MCF 10A (cell line): Measurements from ENCODE around the gene REXO4. TPM values are rescaled to one million over a fixed set of nuclear protein-coding genes. Genes with fewer than 3 reads are reported as not detected.

ENCODE experiments used
- BruUV-seq: library from RNA; stranded (reverse); fragments of 400-500 nt; replicated peaks from 2 replicates; lab custom pipeline; 2021; lab: Mats Ljungman, UMichigan
- CTCF ChIA-PET: fragments of 300-600 bp; sonication (Branson Sonifier 250); formaldehyde crosslinking; extraction: SDS; loops from one replicate; lab custom pipeline; 2021; ENCODE audit warnings: antibody characterized with exemption, inconsistent platforms; lab: Yijun Ruan, JAX
- POLR2A ChIA-PET: fragments of 300-600, 350-650 bp; sonication (Branson Sonifier 250); formaldehyde crosslinking; extraction: SDS; loops from one replicate; lab custom pipeline; 2020; ENCODE audit warnings: antibody characterized with exemption, inconsistent platforms; lab: Yijun Ruan, JAX
- DNase-seq: peaks from one replicate; pipeline ENCODE4 v3.0.0-alpha.2; 2018; ENCODE audit not compliant: unreplicated experiment
- H3K27ac Mint-ChIP-seq: one replicate; pipeline ENCODE4 v1.8.0; 2022; ENCODE audit warnings: mild to moderate bottlenecking, low read depth, mixed read lengths; ENCODE audit not compliant: unreplicated experiment
- H3K27me3 Mint-ChIP-seq: one replicate; pipeline ENCODE4 v1.8.0; 2022; ENCODE audit warnings: mixed read lengths; ENCODE audit not compliant: insufficient read depth, unreplicated experiment
- H3K36me3 Mint-ChIP-seq: one replicate; pipeline ENCODE4 v1.8.0; 2022; ENCODE audit warnings: mild to moderate bottlenecking, moderate library complexity, mixed read lengths; ENCODE audit not compliant: insufficient read depth, unreplicated experiment
- H3K4me1 Mint-ChIP-seq: one replicate; pipeline ENCODE4 v1.8.0; 2022; ENCODE audit warnings: mixed read lengths; ENCODE audit not compliant: insufficient read depth, unreplicated experiment
- H3K4me3 Mint-ChIP-seq: one replicate; pipeline ENCODE4 v1.8.0; 2022; ENCODE audit warnings: mild to moderate bottlenecking, moderate library complexity, mixed read lengths; ENCODE audit not compliant: unreplicated experiment
- H3K9me3 Mint-ChIP-seq: one replicate; pipeline ENCODE4 v1.8.0; 2022; ENCODE audit warnings: mixed read lengths; ENCODE audit not compliant: unreplicated experiment
- intact Hi-C: fragments of 100-400 bp; cut with micrococcal nuclease; formaldehyde crosslinking; loops from 2 replicates; pipeline ENCODE4 v1.14.1; 2022
- total RNA-seq: library from RNA; stranded (reverse); gene quantifications from 2 replicates; pipeline ENCODE4 v1.2.3, GENCODE V29; 2022
- TF ChIP-seq, protein P1 (sequence below): fragments of 200-600 bp; IDR thresholded peaks from one replicate; pipeline ENCODE4 v1.8.0; 2022; ENCODE audit warnings: antibody characterized with exemption, mild to moderate bottlenecking; ENCODE audit not compliant: unreplicated experiment

Gene REXO4
- total RNA-seq, 1 experiment from 2014 or later, result 38.1 TPM

DNA sequence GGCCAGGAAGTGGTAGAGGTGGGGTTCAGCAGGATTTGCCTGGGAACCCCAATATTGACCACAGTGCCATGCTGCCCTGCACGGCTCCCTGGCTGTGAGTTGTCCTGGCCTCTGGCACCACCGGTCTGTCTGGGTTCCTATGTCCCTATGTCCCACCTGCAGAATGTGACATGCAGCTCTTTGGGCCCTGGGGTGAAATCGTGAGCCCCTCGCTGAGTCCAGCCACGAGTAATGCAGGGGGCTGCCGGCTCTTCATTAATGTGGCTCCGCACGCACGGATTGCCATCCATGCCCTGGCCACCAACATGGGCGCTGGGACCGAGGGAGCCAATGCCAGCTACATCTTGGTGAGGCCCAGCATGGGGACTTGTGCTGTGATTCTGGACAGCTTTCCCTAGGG is 39.9 kb upstream of the REXO4 start:
- no peaks in the 10 kb centered on the region for H3K36me3 Mint-ChIP-seq
- no peaks in the 10 kb centered on the region for H3K27me3 Mint-ChIP-seq
- no peak overlapping the region for H3K4me3 Mint-ChIP-seq
- BruUV-seq, result no TSS peak
- no peak for DNase-seq
- CTCF ChIA-PET, result no interaction called here
- intact Hi-C loops, result no loop called here
- POLR2A ChIA-PET, result interaction anchor here (1.0 kb wide), 1 partner anchor 322 kb away, joined by 3 read pairs; no protein-coding TSS in a partner anchor
- TF ChIP-seq, protein P1, sequence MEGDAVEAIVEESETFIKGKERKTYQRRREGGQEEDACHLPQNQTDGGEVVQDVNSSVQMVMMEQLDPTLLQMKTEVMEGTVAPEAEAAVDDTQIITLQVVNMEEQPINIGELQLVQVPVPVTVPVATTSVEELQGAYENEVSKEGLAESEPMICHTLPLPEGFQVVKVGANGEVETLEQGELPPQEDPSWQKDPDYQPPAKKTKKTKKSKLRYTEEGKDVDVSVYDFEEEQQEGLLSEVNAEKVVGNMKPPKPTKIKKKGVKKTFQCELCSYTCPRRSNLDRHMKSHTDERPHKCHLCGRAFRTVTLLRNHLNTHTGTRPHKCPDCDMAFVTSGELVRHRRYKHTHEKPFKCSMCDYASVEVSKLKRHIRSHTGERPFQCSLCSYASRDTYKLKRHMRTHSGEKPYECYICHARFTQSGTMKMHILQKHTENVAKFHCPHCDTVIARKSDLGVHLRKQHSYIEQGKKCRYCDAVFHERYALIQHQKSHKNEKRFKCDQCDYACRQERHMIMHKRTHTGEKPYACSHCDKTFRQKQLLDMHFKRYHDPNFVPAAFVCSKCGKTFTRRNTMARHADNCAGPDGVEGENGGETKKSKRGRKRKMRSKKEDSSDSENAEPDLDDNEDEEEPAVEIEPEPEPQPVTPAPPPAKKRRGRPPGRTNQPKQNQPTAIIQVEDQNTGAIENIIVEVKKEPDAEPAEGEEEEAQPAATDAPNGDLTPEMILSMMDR, result no peak
- no peaks in the 10 kb centered on the region for H3K4me1 Mint-ChIP-seq
- no peaks in the 10 kb centered on the region for H3K9me3 Mint-ChIP-seq
- H3K27ac Mint-ChIP-seq, result no peak overlapping the region

DNA sequence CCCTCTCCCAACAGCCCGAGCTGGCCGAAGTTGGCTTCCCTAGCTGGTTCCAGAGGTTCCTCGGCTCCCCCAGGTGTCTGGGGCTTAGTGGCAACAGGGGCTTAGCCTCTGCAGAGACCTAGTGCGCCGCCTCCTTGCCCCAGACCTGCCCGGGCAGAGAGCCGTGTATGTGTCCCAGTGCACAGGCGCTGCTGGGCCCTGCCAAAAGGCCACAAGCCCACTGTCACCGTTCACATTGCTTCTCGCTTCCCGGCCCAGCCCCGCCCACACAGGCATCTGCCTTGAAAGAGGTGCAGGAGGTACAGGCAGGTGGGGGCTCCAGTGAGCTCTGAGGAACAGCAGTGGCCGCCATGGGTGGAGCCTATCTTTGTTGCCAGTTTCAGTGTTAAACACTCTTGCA is 39.4 kb upstream of the REXO4 start:
- no peaks in the 10 kb centered on the region for H3K9me3 Mint-ChIP-seq
- no peaks in the 10 kb centered on the region for H3K4me1 Mint-ChIP-seq
- ChIA-PET CTCF (interaction anchor here (1.2 kb wide), 1 partner anchor 40 kb away, joined by 4 read pairs; no protein-coding TSS in a partner anchor), POLR2A (interaction anchor here (1.0 kb wide), 1 partner anchor 322 kb away, joined by 3 read pairs; no protein-coding TSS in a partner anchor)
- H3K27me3 Mint-ChIP-seq, result no peaks in the 10 kb centered on the region
- no peak overlapping the region for H3K4me3 Mint-ChIP-seq
- H3K36me3 Mint-ChIP-seq, result no peaks in the 10 kb centered on the region
- H3K27ac Mint-ChIP-seq, result no peak overlapping the region
- TF ChIP-seq, protein P1, result no peak
- intact Hi-C loops, result no loop called here
- BruUV-seq, result no TSS peak
- no peak for DNase-seq

DNA sequence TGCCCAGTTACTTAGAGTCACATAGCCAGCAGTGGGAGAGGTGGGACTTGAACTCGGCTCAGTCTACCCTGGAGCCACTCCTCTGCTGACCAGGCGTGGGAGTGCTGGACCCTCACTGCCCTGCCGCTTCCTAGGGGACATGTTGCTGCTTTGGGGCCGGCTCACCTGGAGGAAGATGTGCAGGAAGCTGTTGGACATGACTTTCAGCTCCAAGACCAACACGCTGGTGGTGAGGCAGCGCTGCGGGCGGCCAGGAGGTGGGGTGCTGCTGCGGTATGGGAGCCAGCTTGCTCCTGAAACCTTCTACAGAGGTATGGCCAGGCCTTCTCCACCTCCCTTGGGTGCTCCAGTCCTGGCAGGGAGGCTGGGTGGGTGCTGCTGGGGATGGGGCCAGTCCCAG is 38.6 kb upstream of the REXO4 start:
- POLR2A ChIA-PET, result interaction anchor here (0.6 kb wide), 1 partner anchor 426 kb away, joined by 3 read pairs; no protein-coding TSS in a partner anchor
- DNase-seq, result no peak
- CTCF ChIA-PET, result interaction anchor here (0.5 to 1.2 kb wide), 3 partner anchors 16 to 186 kb away, joined by 3 to 4 read pairs (median 4); no protein-coding TSS in a partner anchor
- no TSS peak for BruUV-seq
- H3K9me3 Mint-ChIP-seq, result no peaks in the 10 kb centered on the region
- no peaks in the 10 kb centered on the region for H3K4me1 Mint-ChIP-seq
- H3K36me3 Mint-ChIP-seq, result no peaks in the 10 kb centered on the region
- TF ChIP-seq, protein P1, result no peak
- H3K27ac Mint-ChIP-seq, result no peak overlapping the region
- no peaks in the 10 kb centered on the region for H3K27me3 Mint-ChIP-seq
- intact Hi-C loops, result no loop called here
- no peak overlapping the region for H3K4me3 Mint-ChIP-seq

DNA sequence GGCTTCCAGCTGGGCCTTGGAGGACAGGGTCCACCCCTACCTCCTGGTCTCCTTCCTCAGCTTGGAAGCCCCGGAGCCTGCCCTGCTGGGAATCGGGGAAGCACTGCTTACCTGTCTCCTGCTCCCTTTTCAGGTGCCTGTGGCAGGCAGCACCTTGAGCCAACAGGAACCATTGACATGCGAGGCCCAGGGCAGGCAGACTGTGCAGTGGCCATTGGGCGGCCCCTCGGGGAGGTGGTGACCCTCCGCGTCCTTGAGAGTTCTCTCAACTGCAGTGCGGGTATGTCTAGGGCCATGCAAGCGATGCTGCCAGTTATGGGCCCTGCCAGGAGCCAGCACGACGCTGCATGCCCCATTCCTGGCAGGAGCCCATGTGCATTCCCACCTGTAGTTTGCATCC is 38.1 kb upstream of the REXO4 start:
- Mint-ChIP-seq H3K36me3 (no peaks in the 10 kb centered on the region), H3K27ac (no peak overlapping the region), H3K9me3 (no peaks in the 10 kb centered on the region), H3K4me1 (no peaks in the 10 kb centered on the region), H3K4me3 (no peak overlapping the region), H3K27me3 (no peaks in the 10 kb centered on the region)
- no TSS peak for BruUV-seq
- intact Hi-C loops, result no loop called here
- POLR2A ChIA-PET, result interaction anchor here (0.6 kb wide), 1 partner anchor 426 kb away, joined by 3 read pairs; no protein-coding TSS in a partner anchor
- CTCF ChIA-PET, result interaction anchor here (0.6 to 1.2 kb wide), 2 partner anchors 16 to 39 kb away, joined by 4 read pairs; no protein-coding TSS in a partner anchor
- DNase-seq, result no peak
- TF ChIP-seq, protein P1, result no peak
